A673 (cell line): ENCODE measurements around the gene CLEC16A. TPM values are rescaled to one million over a fixed set of nuclear protein-coding genes. Genes with fewer than 3 reads are reported as not detected.

Experiments
- BruUV-seq: library from RNA; stranded (reverse); fragments of 400-500 nt; replicated peaks from 2 replicates; lab custom pipeline; 2021; lab: Mats Ljungman, UMichigan
- CTCF ChIA-PET: fragments of 300-600 bp; sonication (Branson Sonifier 250); formaldehyde crosslinking; loops from one replicate; lab custom pipeline; 2022; ENCODE audit warnings: antibody characterized with exemption; lab: Charles Lee
- POLR2A ChIA-PET: fragments of 300-600 bp; sonication (Branson Sonifier 250); formaldehyde crosslinking; loops from one replicate; lab custom pipeline; 2022; ENCODE audit warnings: antibody characterized with exemption; ENCODE audit not compliant: low non-redundant PET; lab: Charles Lee
- DNase-seq: peaks from one replicate; pipeline ENCODE4 v3.0.0-alpha.2; 2015; ENCODE audit warnings: low spot score
- H3K27ac ChIP-seq: fragments of 200-600 bp; sonication (generic); 2 replicates; pipeline ENCODE4 v1.5.1; 2016; ENCODE audit warnings: mixed run types, low read depth, mild to moderate bottlenecking, mixed read lengths, antibody characterized with exemption, low read length; ENCODE audit not compliant: poor library complexity, severe bottlenecking
- H3K27me3 ChIP-seq: fragments of 200-600 bp; sonication (generic); replicated peaks from 2 replicates; pipeline ENCODE4 v1.6.1; 2017; ENCODE audit warnings: mixed run types, low read depth, mild to moderate bottlenecking, mixed read lengths, antibody characterized with exemption, low read length; ENCODE audit not compliant: insufficient read depth, poor library complexity
- H3K36me3 ChIP-seq: fragments of 200-600 bp; sonication (generic); 2 replicates; pipeline ENCODE4 v1.6.1; 2016; ENCODE audit warnings: mixed run types, mild to moderate bottlenecking, mixed read lengths, antibody characterized with exemption, low read length; ENCODE audit not compliant: insufficient read depth, poor library complexity, severe bottlenecking
- H3K4me1 ChIP-seq: fragments of 200-600 bp; sonication (generic); 2 replicates; pipeline ENCODE4 v1.6.1; 2017; ENCODE audit warnings: mixed run types, mild to moderate bottlenecking, mixed read lengths, antibody characterized with exemption, low read length; ENCODE audit not compliant: insufficient read depth, poor library complexity, severe bottlenecking
- H3K4me3 ChIP-seq: fragments of 200-600 bp; sonication (generic); 2 replicates; pipeline ENCODE4 v1.5.1; 2016; ENCODE audit warnings: low read depth, mixed run types, mild to moderate bottlenecking, mixed read lengths, low read length; ENCODE audit not compliant: poor library complexity, severe bottlenecking
- H3K9me3 ChIP-seq: fragments of 200-600 bp; sonication (generic); 2 replicates; pipeline ENCODE4 v1.6.1; 2016; ENCODE audit warnings: mixed run types, low read depth, mild to moderate bottlenecking, mixed read lengths, antibody characterized with exemption, low read length; ENCODE audit not compliant: poor library complexity, severe bottlenecking
- CTCF ChIP-seq: fragments of 300-800, 200-600 bp; sonication (generic); conservative IDR thresholded peaks from 2 replicates; pipeline ENCODE4 v1.5.1; 2017; ENCODE audit warnings: low read depth, mild to moderate bottlenecking, antibody characterized with exemption, low read length, moderate library complexity, mixed read lengths
- EZH2 ChIP-seq: fragments of 200-600 bp; sonication (generic); IDR thresholded peaks from 2 replicates; pipeline ENCODE4 v1.6.1; 2017; ENCODE audit warnings: borderline replicate concordance, low read depth, mild to moderate bottlenecking, mixed read lengths, antibody characterized with exemption, low read length; ENCODE audit not compliant: poor library complexity, severe bottlenecking
- intact Hi-C: fragments of 100-400 bp; cut with micrococcal nuclease; formaldehyde crosslinking; loops from one replicate; pipeline ENCODE4 v1.10.0; 2022; ENCODE audit not compliant: unreplicated experiment
- total RNA-seq: library from RNA; stranded (reverse); gene quantifications from 2 replicates; pipeline ENCODE4 v1.2.3, GENCODE V29; 2021

The CLEC16A gene
- total RNA-seq, 1 experiment from 2014 or later, result 23.4 TPM

- peak overlapping the region; percentile 74 for H3K27ac ChIP-seq
- ChIA-PET POLR2A (no interaction called here), CTCF (no interaction called here)
- H3K4me1 ChIP-seq, result peaks cover 66% of the 10 kb centered on the region
- no peaks in the 10 kb centered on the region for H3K36me3 ChIP-seq
- no TSS peak for BruUV-seq
- no peak overlapping the region for H3K4me3 ChIP-seq
- TF ChIP-seq EZH2, result no peak
- no peak for TF ChIP-seq CTCF
- H3K27me3 ChIP-seq, result no peaks in the 10 kb centered on the region
- intact Hi-C loops, result no loop called here
- no peaks in the 10 kb centered on the region for H3K9me3 ChIP-seq
- DNase-seq, result no peak
Measured at GRCh38 chr16:11135464-11135973, 191.2 kb downstream of the CLEC16A start.

- no peaks in the 10 kb centered on the region for H3K36me3 ChIP-seq
- ChIA-PET CTCF (no interaction called here), POLR2A (interaction anchor here (0.8 kb wide), 1 partner anchor 16 kb away, joined by 4 read pairs; no protein-coding TSS in a partner anchor)
- peak; percentile 98 for DNase-seq
- no peaks in the 10 kb centered on the region for H3K9me3 ChIP-seq
- H3K4me3 ChIP-seq, result no peak overlapping the region
- peak overlapping the region; percentile 74 for H3K27ac ChIP-seq
- intact Hi-C loops, result loop anchor here (1.0 kb wide), 1 partner anchor 31 kb away; no protein-coding TSS in a partner anchor
- TF ChIP-seq CTCF, result no peak
- no peak for TF ChIP-seq EZH2
- BruUV-seq, result no TSS peak
- H3K27me3 ChIP-seq, result no peaks in the 10 kb centered on the region
- peaks cover 66% of the 10 kb centered on the region for H3K4me1 ChIP-seq
Measured at GRCh38 chr16:11136600-11136999, 192.2 kb downstream of the CLEC16A start.

GRCh38 chr16:11138022-11138768, 193.8 kb downstream of the CLEC16A start:
- no peak for DNase-seq
- Histone ChIP-seq H3K4me1 (peaks cover 66% of the 10 kb centered on the region), H3K9me3 (no peaks in the 10 kb centered on the region), H3K36me3 (no peaks in the 10 kb centered on the region), H3K27ac (peak overlapping the region; percentile 74), H3K4me3 (no peak overlapping the region), H3K27me3 (no peaks in the 10 kb centered on the region)
- TF ChIP-seq CTCF, result no peak
- no peak for TF ChIP-seq EZH2
- intact Hi-C loops, result no loop called here
- CTCF ChIA-PET, result no interaction called here
- no TSS peak for BruUV-seq
- POLR2A ChIA-PET, result no interaction called here
